HCT116 (cell line): ENCODE results near the gene YWHAG. TPM values are rescaled to one million over a fixed set of nuclear protein-coding genes. Genes with fewer than 3 reads are reported as not detected.

Experiments
- ATAC-seq: fragments of 200-7000 bp; cut with Tn5 transposase; 2 replicates; pipeline ENCODE4 v1.9.1; 2020; ENCODE audit warnings: mild to moderate bottlenecking, moderate library complexity
- BruUV-seq: library from RNA; stranded (reverse); fragments of 400-500 nt; replicated peaks from 2 replicates; lab custom pipeline; 2021; lab: Mats Ljungman, UMichigan
- CTCF ChIA-PET: fragments of 300-600 bp; sonication (Branson Sonifier 250); formaldehyde crosslinking; loops from one replicate; lab custom pipeline; 2021; ENCODE audit warnings: antibody characterized with exemption; lab: Charles Lee
- POLR2A ChIA-PET: fragments of 300-600, 350-600 bp; sonication (Branson Sonifier 250); formaldehyde crosslinking; loops from one replicate; lab custom pipeline; 2021; ENCODE audit warnings: antibody characterized with exemption; lab: Charles Lee
- RAD21 ChIA-PET, 2 experiments: fragments of 300-600 bp; sonication (Branson Sonifier 250); formaldehyde crosslinking; loops; one replicate each; lab custom pipeline; 2023; ENCODE audit warnings: low total read pairs in 2 of 2; ENCODE audit not compliant: uncharacterized antibody in 2 of 2, unreplicated experiment in 2 of 2, low non-redundant PET in 1 of 2; lab: Charles Lee
- DNase-seq: peaks from one replicate; pipeline ENCODE4 v3.0.0-alpha.2; 2010; ENCODE audit warnings: low read depth, low spot score
- H2AFZ ChIP-seq: fragments of 200-600 bp; shearing (Covaris generic), sonication (generic); 2 replicates; pipeline ENCODE4 v1.6.1; 2017; ENCODE audit warnings: low read depth, mixed run types, mixed read lengths, antibody characterized with exemption, low read length; ENCODE audit not compliant: poor library complexity, severe bottlenecking
- H3K27ac ChIP-seq: 2 replicates; pipeline ENCODE4 v1.5.1; 2012; ENCODE audit warnings: low read depth, low read length
- H3K27me3 ChIP-seq: fragments of 200-600 bp; sonication (generic); 2 replicates; pipeline ENCODE4 v1.6.1; 2016; ENCODE audit warnings: mixed run types, low read length, mixed read lengths; ENCODE audit not compliant: insufficient read depth
- H3K36me3 ChIP-seq, 2 experiments: fragments of 200-500 bp in 1 of 2; fragments of 200-600 bp in 1 of 2; sonication (Bioruptor generic) in 1 of 2; sonication (generic) in 1 of 2; 2 replicates each; pipeline versions ENCODE4 v1.5.1 to v1.6.1; 2014 to 2016; ENCODE audit warnings: low read length in 2 of 2, inconsistent platforms in 1 of 2, mixed read lengths in 1 of 2, mixed run types in 1 of 2; ENCODE audit not compliant: insufficient read depth in 2 of 2, control insufficient read depth in 1 of 2
- H3K4me1 ChIP-seq, 2 experiments: fragments of 200-600 bp in 1 of 2; sonication (generic) in 1 of 2; 2 replicates each; pipeline versions ENCODE4 v1.5.1 to v1.6.1; 2012 to 2017; ENCODE audit warnings: low read length in 2 of 2, inconsistent platforms in 1 of 2, mild to moderate bottlenecking in 1 of 2, mixed read lengths in 1 of 2, mixed run types in 1 of 2, moderate library complexity in 1 of 2; ENCODE audit not compliant: insufficient read depth in 2 of 2, control insufficient read depth in 1 of 2
- H3K4me2 ChIP-seq: fragments of 200-600 bp; sonication (generic); 2 replicates; pipeline ENCODE4 v1.6.1; 2017; ENCODE audit warnings: mixed run types, low read length, mixed read lengths
- H3K4me3 ChIP-seq, 2 experiments: fragments of 200-600 bp in 1 of 2; sonication (generic) in 1 of 2; replicated peaks in 1 of 2; 2 replicates each; pipeline ENCODE4 v1.5.1; 2011 to 2016; ENCODE audit warnings: low read length in 2 of 2, control low read depth in 1 of 2, low read depth in 1 of 2, mild to moderate bottlenecking in 1 of 2, mixed read lengths in 1 of 2, mixed run types in 1 of 2
- H3K79me2 ChIP-seq: fragments of 200-600 bp; sonication (generic); 2 replicates; pipeline ENCODE4 v1.6.1; 2017; ENCODE audit warnings: mild to moderate bottlenecking, mixed run types, low read length, moderate library complexity, mixed read lengths; ENCODE audit not compliant: insufficient read depth
- H3K9ac ChIP-seq: fragments of 200-600 bp; sonication (generic); 2 replicates; pipeline ENCODE4 v1.6.1; 2016; ENCODE audit warnings: low read length, mixed read lengths
- H3K9me2 ChIP-seq: fragments of 200-600 bp; sonication (generic), shearing (Covaris generic); 2 replicates; pipeline ENCODE4 v1.6.1; 2017; ENCODE audit warnings: mixed run types, mild to moderate bottlenecking, moderate library complexity; ENCODE audit not compliant: insufficient read depth
- H3K9me3 ChIP-seq, 2 experiments: fragments of 200-500 bp in 1 of 2; fragments of 200-600 bp in 1 of 2; sonication (Bioruptor generic) in 1 of 2; sonication (generic) in 1 of 2; 2 replicates each; pipeline ENCODE4 v1.6.1; 2014 to 2017; ENCODE audit warnings: low read length in 2 of 2, mixed read lengths in 2 of 2, inconsistent platforms in 1 of 2, low read depth in 1 of 2, mild to moderate bottlenecking in 1 of 2, mixed run types in 1 of 2, moderate library complexity in 1 of 2; ENCODE audit not compliant: control insufficient read depth in 1 of 2, insufficient read depth in 1 of 2
- H4K20me1 ChIP-seq: fragments of 200-600 bp; sonication (generic), shearing (Covaris generic); 2 replicates; pipeline ENCODE4 v1.6.1; 2017; ENCODE audit warnings: mixed run types, mild to moderate bottlenecking, moderate library complexity; ENCODE audit not compliant: insufficient read depth
- CBX3 ChIP-seq: IDR thresholded peaks from 2 replicates; pipeline ENCODE4 v1.6.1; 2012; ENCODE audit warnings: low read depth
- CEBPB ChIP-seq: IDR thresholded peaks from 2 replicates; pipeline ENCODE4 v1.6.1; 2012; ENCODE audit warnings: low read depth
- EGR1 ChIP-seq: IDR thresholded peaks from 2 replicates; pipeline ENCODE4 v1.6.1; 2012; ENCODE audit warnings: low read depth
- ELF1 ChIP-seq: IDR thresholded peaks from 2 replicates; pipeline ENCODE4 v1.6.1; 2012; ENCODE audit warnings: low read depth, borderline replicate concordance
- EZH2phosphoT487 ChIP-seq: fragments of 200-600 bp; IDR thresholded peaks from 2 replicates; pipeline ENCODE4 v1.6.1; 2018; ENCODE audit warnings: antibody characterized with exemption, borderline replicate concordance
- JUND ChIP-seq: IDR thresholded peaks from 2 replicates; pipeline ENCODE4 v1.6.1; 2012
- POLR2A ChIP-seq: IDR thresholded peaks from 2 replicates; pipeline ENCODE4 v1.7.0; 2011; ENCODE audit warnings: borderline replicate concordance; ENCODE audit not compliant: insufficient read depth, insufficient read length; ENCODE audit errors: extremely low read depth
- RAD21 ChIP-seq: IDR thresholded peaks from 2 replicates; pipeline ENCODE4 v1.6.1; 2012; ENCODE audit warnings: low read depth, mild to moderate bottlenecking
- SIN3A ChIP-seq: IDR thresholded peaks from 2 replicates; pipeline ENCODE4 v1.6.1; 2012; ENCODE audit warnings: low read depth
- SP1 ChIP-seq: IDR thresholded peaks from 2 replicates; pipeline ENCODE4 v1.6.1; 2012; ENCODE audit warnings: low read depth
- TCF7L2 ChIP-seq: IDR thresholded peaks from 2 replicates; pipeline ENCODE4 v1.7.0; 2011; ENCODE audit warnings: borderline replicate concordance, inconsistent platforms; ENCODE audit not compliant: insufficient read depth, insufficient read length; ENCODE audit errors: extremely low read depth
- ZNF274 ChIP-seq: fragments of 200-500 bp; sonication (Bioruptor generic); IDR thresholded peaks from 2 replicates; pipeline ENCODE4 v1.6.1; 2014; ENCODE audit warnings: mild to moderate bottlenecking, low read depth, low read length, inconsistent platforms
- intact Hi-C: fragments of 100-400 bp; cut with micrococcal nuclease; formaldehyde crosslinking; loops from 2 replicates; pipeline ENCODE4 v1.10.0; 2022
- total RNA-seq: library from RNA; stranded (reverse); gene quantifications from one replicate; pipeline ENCODE4 v1.2.1, GENCODE V29; 2021; ENCODE audit not compliant: unreplicated experiment
- TF ChIP-seq, protein P1 (sequence below): IDR thresholded peaks from 2 replicates; pipeline ENCODE4 v1.6.1; 2011; ENCODE audit warnings: mild to moderate bottlenecking, low read length, moderate library complexity; ENCODE audit not compliant: insufficient replicate concordance; ENCODE audit errors: extremely low read depth
- TF ChIP-seq, protein P2 (sequence below): IDR thresholded peaks from 2 replicates; pipeline ENCODE4 v1.6.1; 2012

The YWHAG gene
- total RNA-seq, 1 experiment from 2014 or later = 170 TPM

DNA sequence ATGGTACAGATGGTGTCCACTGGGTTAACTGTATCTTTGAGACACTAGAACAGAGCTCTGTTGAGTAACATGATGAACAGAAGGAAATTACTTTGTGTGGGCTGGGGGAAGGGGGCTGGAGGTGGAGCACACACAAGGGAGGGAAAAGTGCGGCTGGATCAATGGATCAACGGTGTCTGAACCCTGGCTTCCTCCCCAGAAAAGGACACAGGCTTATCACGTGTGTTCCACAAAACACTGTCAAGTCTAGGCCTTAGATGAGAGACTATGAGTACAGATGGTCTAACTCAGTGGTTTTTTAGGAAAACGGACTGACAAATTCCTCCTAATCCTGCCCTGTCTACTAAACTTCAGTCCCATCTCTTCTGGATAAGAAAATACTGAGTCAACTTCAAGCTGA is 28.5 kb downstream of the YWHAG start (continued):
- TF ChIP-seq, protein P1, sequence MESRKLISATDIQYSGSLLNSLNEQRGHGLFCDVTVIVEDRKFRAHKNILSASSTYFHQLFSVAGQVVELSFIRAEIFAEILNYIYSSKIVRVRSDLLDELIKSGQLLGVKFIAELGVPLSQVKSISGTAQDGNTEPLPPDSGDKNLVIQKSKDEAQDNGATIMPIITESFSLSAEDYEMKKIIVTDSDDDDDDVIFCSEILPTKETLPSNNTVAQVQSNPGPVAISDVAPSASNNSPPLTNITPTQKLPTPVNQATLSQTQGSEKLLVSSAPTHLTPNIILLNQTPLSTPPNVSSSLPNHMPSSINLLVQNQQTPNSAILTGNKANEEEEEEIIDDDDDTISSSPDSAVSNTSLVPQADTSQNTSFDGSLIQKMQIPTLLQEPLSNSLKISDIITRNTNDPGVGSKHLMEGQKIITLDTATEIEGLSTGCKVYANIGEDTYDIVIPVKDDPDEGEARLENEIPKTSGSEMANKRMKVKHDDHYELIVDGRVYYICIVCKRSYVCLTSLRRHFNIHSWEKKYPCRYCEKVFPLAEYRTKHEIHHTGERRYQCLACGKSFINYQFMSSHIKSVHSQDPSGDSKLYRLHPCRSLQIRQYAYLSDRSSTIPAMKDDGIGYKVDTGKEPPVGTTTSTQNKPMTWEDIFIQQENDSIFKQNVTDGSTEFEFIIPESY = no peak
- TF ChIP-seq SIN3A (no peak), POLR2A (no peak), ELF1 (no peak), CBX3 (no peak), EZH2phosphoT487 (no peak), TCF7L2 (no peak), RAD21 (no peak), EGR1 (no peak)
- TF ChIP-seq, protein P2, sequence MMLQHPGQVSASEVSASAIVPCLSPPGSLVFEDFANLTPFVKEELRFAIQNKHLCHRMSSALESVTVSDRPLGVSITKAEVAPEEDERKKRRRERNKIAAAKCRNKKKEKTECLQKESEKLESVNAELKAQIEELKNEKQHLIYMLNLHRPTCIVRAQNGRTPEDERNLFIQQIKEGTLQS = no peak
- TF ChIP-seq, all 23 proteins: peak for 0

DNA sequence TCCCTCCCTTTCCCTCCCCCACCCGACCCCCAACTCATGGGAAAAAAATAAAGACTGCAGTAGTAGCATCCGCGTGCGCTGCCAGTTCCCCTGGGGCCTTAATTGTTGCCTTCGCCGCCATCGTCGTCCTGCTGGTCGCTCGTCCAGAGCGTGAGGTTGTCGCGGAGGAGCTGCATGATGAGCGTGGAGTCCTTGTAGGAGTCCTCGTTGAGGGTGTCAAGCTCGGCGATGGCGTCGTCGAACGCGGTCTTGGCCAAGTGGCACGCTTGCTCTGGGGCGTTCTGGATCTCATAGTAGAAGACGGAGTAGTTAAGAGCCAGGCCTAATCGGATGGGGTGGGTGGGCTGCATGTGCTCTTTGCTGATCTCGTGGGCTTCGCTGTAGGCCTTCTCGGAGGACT is 29.3 kb downstream of the YWHAG start:
- H3K36me3 ChIP-seq = peaks cover 33 to 45% of the 10 kb centered on the region in 2 experiments
- H3K4me2 ChIP-seq = no peak overlapping the region
- H3K27ac ChIP-seq = no peak overlapping the region
- TF ChIP-seq JUND = no peak
- no peak for TF ChIP-seq EGR1
- TF ChIP-seq SP1 = no peak
- TF ChIP-seq ZNF274 = no peak
- no peak for TF ChIP-seq CEBPB
- TF ChIP-seq SIN3A = no peak
- TF ChIP-seq, protein P2 = no peak
- TF ChIP-seq CBX3 = no peak
- ChIA-PET RAD21 (no interaction called here), POLR2A (no interaction called here), CTCF (no interaction called here)
- intact Hi-C loops = no loop called here
- no peak overlapping the region for H2AFZ ChIP-seq
- no peak overlapping the region for H3K4me3 ChIP-seq
- H3K4me1 ChIP-seq = no peaks in the 10 kb centered on the region
- H4K20me1 ChIP-seq = peaks cover 38% of the 10 kb centered on the region; the same call in 1 of the 2 replicates
- no peak for DNase-seq
- no peaks in the 10 kb centered on the region for H3K9me2 ChIP-seq
- no peak overlapping the region for H3K9ac ChIP-seq
- no peaks in the 10 kb centered on the region for H3K27me3 ChIP-seq
- no peak for ATAC-seq
- no peaks in the 10 kb centered on the region for H3K9me3 ChIP-seq
- peaks cover 100% of the 10 kb centered on the region for H3K79me2 ChIP-seq
- BruUV-seq = no TSS peak
